SK-N-SH treated with all-trans-retinoic acid at 6 μM for 48 hours (cell line): Measurements from ENCODE around the gene ADK.
A peak's percentile ranks its signal among the peaks of the same experiment; 100 is the strongest.

Source experiments
- ATAC-seq: fragments of 200-7000 bp; cut with Tn5 transposase; 3 replicates; pipeline ENCODE4 v1.9.1; 2020; ENCODE audit warnings: mild to moderate bottlenecking, moderate library complexity
- ARNTL ChIP-seq: fragments of 450-650 bp; formaldehyde crosslinking; IDR thresholded peaks from 2 replicates; pipeline ENCODE4 v1.5.0; 2020; ENCODE audit warnings: low read depth, mild to moderate bottlenecking, moderate library complexity, borderline replicate concordance
- BACH2 ChIP-seq: fragments of 250-450 bp; sonication (Bioruptor Pico); IDR thresholded peaks from 2 replicates; pipeline ENCODE4 v1.9.0; 2021; ENCODE audit warnings: mild to moderate bottlenecking, borderline replicate concordance
- CREB5 ChIP-seq: fragments of 250-450 bp; sonication (Bioruptor Pico); IDR thresholded peaks from 2 replicates; pipeline ENCODE4 v1.5.1; 2020; ENCODE audit warnings: low read depth, mild to moderate bottlenecking, moderate library complexity
- CSDC2 ChIP-seq: fragments of 250-450 bp; sonication (Bioruptor Pico); IDR thresholded peaks from 2 replicates; pipeline ENCODE4 v1.5.0; 2020; ENCODE audit warnings: mild to moderate bottlenecking, moderate library complexity
- CSRNP3 ChIP-seq: fragments of 250-450 bp; sonication (Bioruptor Pico); IDR thresholded peaks from 2 replicates; pipeline ENCODE4 v1.5.1; 2021; ENCODE audit warnings: mild to moderate bottlenecking, moderate library complexity
- ESRRG ChIP-seq: fragments of 250-450 bp; sonication (Bioruptor Pico); IDR thresholded peaks from 2 replicates; pipeline ENCODE4 v1.6.1; 2021; ENCODE audit warnings: mild to moderate bottlenecking
- GLIS3 ChIP-seq: fragments of 250-450 bp; sonication (Bioruptor Pico); IDR thresholded peaks from 2 replicates; pipeline ENCODE4 v1.5.0; 2020; ENCODE audit warnings: mild to moderate bottlenecking, moderate library complexity
- ISL1 ChIP-seq: fragments of 250-450 bp; sonication (Bioruptor Pico); IDR thresholded peaks from 2 replicates; pipeline ENCODE4 v2.1.2; 2022; ENCODE audit warnings: mild to moderate bottlenecking, moderate library complexity
- OSR1 ChIP-seq: fragments of 250-450 bp; sonication (Bioruptor Pico); IDR thresholded peaks from 2 replicates; pipeline ENCODE4 v1.8.0; 2022; ENCODE audit warnings: moderate library complexity, mild to moderate bottlenecking, inconsistent platforms
- POU6F1 ChIP-seq: fragments of 250-450 bp; sonication (Bioruptor Pico); IDR thresholded peaks from 2 replicates; pipeline ENCODE4 v1.8.0; 2021; ENCODE audit warnings: low read depth, mild to moderate bottlenecking, moderate library complexity, borderline replicate concordance
- PPARA ChIP-seq: fragments of 250-450 bp; sonication (Bioruptor Pico); IDR thresholded peaks from 2 replicates; pipeline ENCODE4 v1.5.0; 2020; ENCODE audit warnings: mild to moderate bottlenecking, borderline replicate concordance
- RARB ChIP-seq: fragments of 250-450 bp; sonication (Bioruptor Pico); IDR thresholded peaks from 2 replicates; pipeline ENCODE4 v1.8.0; 2021; ENCODE audit warnings: mild to moderate bottlenecking, moderate library complexity
- SNAI2 ChIP-seq: fragments of 250-450 bp; sonication (Bioruptor Pico); IDR thresholded peaks from 2 replicates; pipeline ENCODE4 v1.5.0; 2020; ENCODE audit warnings: mild to moderate bottlenecking, moderate library complexity
- TCF4 ChIP-seq: fragments of 250-450 bp; sonication (Bioruptor Pico); IDR thresholded peaks from 2 replicates; pipeline ENCODE4 v1.8.0; 2021; ENCODE audit warnings: mild to moderate bottlenecking, moderate library complexity, borderline replicate concordance
- TOX ChIP-seq: fragments of 250-450 bp; sonication (Bioruptor Pico); IDR thresholded peaks from 2 replicates; pipeline ENCODE4 v1.8.0; 2021; ENCODE audit warnings: mild to moderate bottlenecking, moderate library complexity, borderline replicate concordance
- TSHZ2 ChIP-seq: fragments of 250-450 bp; sonication (Bioruptor Pico); IDR thresholded peaks from 2 replicates; pipeline ENCODE4 v1.5.0; 2020; ENCODE audit warnings: mild to moderate bottlenecking, moderate library complexity
- ZC3H10 ChIP-seq: fragments of 250-450 bp; sonication (Bioruptor Pico); IDR thresholded peaks from 2 replicates; pipeline ENCODE4 v1.5.1; 2021; ENCODE audit warnings: mild to moderate bottlenecking, moderate library complexity
- ZFP3 ChIP-seq: fragments of 250-450 bp; sonication (Bioruptor Pico); IDR thresholded peaks from 2 replicates; pipeline ENCODE4 v1.5.0; 2020; ENCODE audit warnings: mild to moderate bottlenecking, moderate library complexity
- ZFP30 ChIP-seq: fragments of 450-650 bp; formaldehyde crosslinking; IDR thresholded peaks from 2 replicates; pipeline ENCODE4 v1.5.0; 2022; ENCODE audit warnings: mild to moderate bottlenecking, moderate library complexity
- ZNF565 ChIP-seq: fragments of 450-650 bp; formaldehyde crosslinking; conservative IDR thresholded peaks from 2 replicates; pipeline ENCODE4 v1.5.0; 2020; ENCODE audit warnings: low read depth, mild to moderate bottlenecking, moderate library complexity
- ZNF70 ChIP-seq: fragments of 450-650 bp; formaldehyde crosslinking; IDR thresholded peaks from 2 replicates; pipeline ENCODE4 v1.5.0; 2020; ENCODE audit warnings: mild to moderate bottlenecking, moderate library complexity
- ZNF8 ChIP-seq: fragments of 450-650 bp; formaldehyde crosslinking; IDR thresholded peaks from 2 replicates; pipeline ENCODE4 v1.5.0; 2020; ENCODE audit warnings: mild to moderate bottlenecking, moderate library complexity
- TF ChIP-seq, protein P1 (sequence below): fragments of 250-450 bp; sonication (Bioruptor Pico); IDR thresholded peaks from 2 replicates; pipeline ENCODE4 v1.8.0; 2020; ENCODE audit warnings: mild to moderate bottlenecking, moderate library complexity, borderline replicate concordance

The ADK gene

DNA sequence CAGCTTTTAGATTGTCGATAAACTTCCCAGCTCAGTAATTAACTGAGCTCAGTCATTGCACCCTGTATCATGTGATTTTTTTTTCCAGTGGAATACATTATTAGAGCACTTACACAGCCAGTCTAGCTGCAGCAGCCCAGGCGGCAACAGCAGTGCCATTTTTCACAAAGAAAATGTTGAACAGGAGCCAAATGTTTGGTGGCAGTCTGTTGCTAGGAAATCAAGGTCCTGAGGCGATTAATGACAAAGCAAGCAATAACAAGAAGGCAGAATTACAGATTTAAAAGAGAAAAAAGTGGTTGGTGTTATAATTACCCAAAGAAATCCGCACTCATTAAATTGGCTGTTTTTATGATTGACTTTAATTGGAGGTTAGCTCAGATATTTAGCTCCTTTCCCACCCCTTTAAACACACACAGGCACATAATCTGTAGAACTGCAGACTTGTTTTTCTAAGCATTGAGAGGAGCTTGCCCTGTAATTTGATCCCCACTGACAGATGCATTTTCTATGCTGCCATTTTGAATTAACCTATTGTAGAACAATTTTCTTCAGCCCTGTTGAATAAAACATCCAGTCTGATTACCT, 267.4 kb downstream of the ADK start (continued):
- TF ChIP-seq POU6F1 (CRISPR knock-in tag) (no peak), CSDC2 (CRISPR knock-in tag) (no peak), CREB5 (CRISPR knock-in tag) (no peak), ZFP3 (CRISPR knock-in tag) (no peak), ZFP30 (CRISPR knock-in tag) (no peak), ZNF8 (CRISPR knock-in tag) (no peak), TCF4 (CRISPR knock-in tag) (peak; percentile 36; the same call in 1 of the 2 replicates)
- TF ChIP-seq, protein P1, sequence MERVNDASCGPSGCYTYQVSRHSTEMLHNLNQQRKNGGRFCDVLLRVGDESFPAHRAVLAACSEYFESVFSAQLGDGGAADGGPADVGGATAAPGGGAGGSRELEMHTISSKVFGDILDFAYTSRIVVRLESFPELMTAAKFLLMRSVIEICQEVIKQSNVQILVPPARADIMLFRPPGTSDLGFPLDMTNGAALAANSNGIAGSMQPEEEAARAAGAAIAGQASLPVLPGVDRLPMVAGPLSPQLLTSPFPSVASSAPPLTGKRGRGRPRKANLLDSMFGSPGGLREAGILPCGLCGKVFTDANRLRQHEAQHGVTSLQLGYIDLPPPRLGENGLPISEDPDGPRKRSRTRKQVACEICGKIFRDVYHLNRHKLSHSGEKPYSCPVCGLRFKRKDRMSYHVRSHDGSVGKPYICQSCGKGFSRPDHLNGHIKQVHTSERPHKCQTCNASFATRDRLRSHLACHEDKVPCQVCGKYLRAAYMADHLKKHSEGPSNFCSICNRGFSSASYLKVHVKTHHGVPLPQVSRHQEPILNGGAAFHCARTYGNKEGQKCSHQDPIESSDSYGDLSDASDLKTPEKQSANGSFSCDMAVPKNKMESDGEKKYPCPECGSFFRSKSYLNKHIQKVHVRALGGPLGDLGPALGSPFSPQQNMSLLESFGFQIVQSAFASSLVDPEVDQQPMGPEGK = no peak

DNA sequence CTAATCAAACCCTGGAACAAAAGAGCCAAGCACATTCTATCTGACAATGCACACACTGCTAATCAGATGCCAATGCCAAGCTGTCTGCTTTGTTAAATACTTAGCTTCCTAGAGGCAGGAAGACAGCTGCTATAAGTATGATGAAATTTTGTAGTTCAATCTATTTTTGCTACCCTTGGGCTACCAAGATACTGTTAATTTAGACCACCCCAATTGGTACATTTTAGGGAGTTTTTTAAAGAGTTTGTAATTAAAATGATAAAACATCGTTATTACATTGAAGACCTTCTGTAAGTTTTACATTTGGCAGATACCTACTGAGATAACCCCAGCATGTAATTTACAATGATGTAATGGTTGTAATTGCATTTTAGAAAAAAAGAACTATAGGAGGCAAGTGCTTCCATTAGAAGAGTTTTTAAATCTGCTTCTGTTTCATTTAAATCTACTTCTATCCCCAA, 268.5 kb downstream of the ADK start:
- no peak for TF ChIP-seq TOX
- TF ChIP-seq CSRNP3 (CRISPR knock-in tag) = no peak
- peak; percentile 91 for TF ChIP-seq ISL1
- TF ChIP-seq OSR1 (CRISPR knock-in tag) = no peak
- no peak for TF ChIP-seq GLIS3 (CRISPR knock-in tag)
- TF ChIP-seq ZNF565 = no peak
- no peak for TF ChIP-seq ARNTL (CRISPR knock-in tag)
- no peak for TF ChIP-seq ZFP30 (CRISPR knock-in tag)
- peak; percentile 85; the same call in 1 of the 2 replicates for TF ChIP-seq TCF4 (CRISPR knock-in tag)
- TF ChIP-seq ZNF8 (CRISPR knock-in tag) = peak; percentile 34; the same call in 1 of the 2 replicates
- TF ChIP-seq CSDC2 (CRISPR knock-in tag) = no peak
- TF ChIP-seq BACH2 = no peak
- 0 out of 2 replicates have a peak, but pooled peaks have one; percentile 9 for TF ChIP-seq ZNF70 (CRISPR knock-in tag)
- no peak for TF ChIP-seq SNAI2 (CRISPR knock-in tag)
- TF ChIP-seq CREB5 (CRISPR knock-in tag) = peak; percentile 87
- TF ChIP-seq ZC3H10 = no peak
- 0 out of 2 replicates have a peak, but pooled peaks have one; percentile 33 for TF ChIP-seq ESRRG (CRISPR knock-in tag)
- TF ChIP-seq ZFP3 (CRISPR knock-in tag) = no peak
- TF ChIP-seq, protein P1 = no peak
- no peak; the same call in 1 of the 2 replicates for TF ChIP-seq PPARA
- TF ChIP-seq TSHZ2 = peak; percentile 87
- no peak for TF ChIP-seq RARB (CRISPR knock-in tag)
- no peak for TF ChIP-seq POU6F1 (CRISPR knock-in tag)
- peak; percentile 47; the same call in 1 of the 3 replicates for ATAC-seq
